Liver (tissue), 9 donors: ENCODE measurements around the gene TAF4. TPM values are rescaled to one million over a fixed set of nuclear protein-coding genes. Genes with fewer than 3 reads are reported as not detected.
"Not testable (repeated sequence)": the region's sequence is repeated elsewhere in the genome, so short reads cannot be mapped to it uniquely, and the experiment has no call there.

ENCODE experiments used
- DNase-seq: peaks from one replicate; pipeline ENCODE4 v3.0.0-alpha.2; 2017; ENCODE audit warnings: low spot score
- H3K27ac ChIP-seq, 2 donors: one replicate each; pipeline ENCODE4 v1.7.0; 2013; ENCODE audit warnings: inconsistent platforms in 2 of 2, low read length in 2 of 2, control low read depth in 1 of 2, low read depth in 1 of 2, mild to moderate bottlenecking in 1 of 2
- H3K27me3 ChIP-seq, 4 donors: one replicate each; pipeline versions ENCODE4 v1.6.1 to v1.7.0; 2013; ENCODE audit warnings: low read length in 3 of 4, inconsistent platforms in 1 of 4, mild to moderate bottlenecking in 1 of 4, moderate library complexity in 1 of 4; ENCODE audit not compliant: control insufficient read depth in 4 of 4, insufficient read depth in 4 of 4
- H3K36me3 ChIP-seq, 4 donors: one replicate each; pipeline versions ENCODE4 v1.6.1 to v1.7.0; 2013; ENCODE audit warnings: low read length in 3 of 4, mild to moderate bottlenecking in 3 of 4, low read depth in 1 of 4, moderate library complexity in 1 of 4; ENCODE audit not compliant: control insufficient read depth in 4 of 4, insufficient read depth in 3 of 4
- H3K4me1 ChIP-seq, 4 donors: one replicate each; pipeline versions ENCODE4 v1.6.1 to v1.7.0; 2013; ENCODE audit warnings: low read length in 3 of 4, mild to moderate bottlenecking in 3 of 4, moderate library complexity in 1 of 4; ENCODE audit not compliant: control insufficient read depth in 4 of 4, insufficient read depth in 4 of 4
- H3K4me3 ChIP-seq, 3 donors: one replicate each; pipeline versions ENCODE4 v1.6.1 to v1.7.0; 2013; ENCODE audit warnings: low read length in 3 of 3, control low read depth in 1 of 3, low read depth in 1 of 3, mild to moderate bottlenecking in 1 of 3
- H3K9ac ChIP-seq, 2 donors: one replicate each; pipeline ENCODE4 v1.7.0; 2013; ENCODE audit warnings: low read length in 2 of 2, mild to moderate bottlenecking in 2 of 2, moderate library complexity in 2 of 2, control low read depth in 1 of 2, low read depth in 1 of 2
- H3K9me3 ChIP-seq, 4 donors: one replicate each; pipeline versions ENCODE4 v1.6.1 to v1.7.0; 2013; ENCODE audit warnings: low read length in 3 of 4; ENCODE audit not compliant: control insufficient read depth in 4 of 4
- EGR1 ChIP-seq, 2 donors: IDR thresholded peaks; 2 replicates each; pipeline ENCODE4 v1.6.1; 2016 to 2018; ENCODE audit warnings: antibody characterized with exemption in 2 of 2, low read depth in 2 of 2
- FOXA2 ChIP-seq: IDR thresholded peaks from 2 replicates; pipeline ENCODE4 v1.6.1; 2016; ENCODE audit warnings: antibody characterized with exemption
- GABPA ChIP-seq, 2 donors: IDR thresholded peaks in 1 of 2; conservative IDR thresholded peaks in 1 of 2; 2 replicates each; pipeline ENCODE4 v1.6.1; 2016; ENCODE audit warnings: antibody characterized with exemption in 2 of 2, mild to moderate bottlenecking in 1 of 2, moderate library complexity in 1 of 2
- HNF4G ChIP-seq: IDR thresholded peaks from 2 replicates; pipeline ENCODE4 v1.6.1; 2016; ENCODE audit warnings: antibody characterized with exemption
- RAD21 ChIP-seq, 2 donors: IDR thresholded peaks; 2 replicates each; pipeline ENCODE4 v1.6.1; 2016; ENCODE audit warnings: antibody characterized with exemption in 2 of 2, mild to moderate bottlenecking in 2 of 2
- ZBTB33 ChIP-seq: IDR thresholded peaks from 2 replicates; pipeline ENCODE4 v1.6.1; 2016; ENCODE audit warnings: antibody characterized with exemption
- WGBS: extraction: QIAGEN DNeasy Blood & Tissue Kit; methylation state at CpG from one replicate; pipeline ENCODE4 v1.1.7; 2013; 5-methylcytosine and 5-hydroxymethylcytosine counted together
- polyA plus RNA-seq, 2 donors: library from polyadenylated mRNA; stranded (reverse) in 1 of 2; unstranded in 1 of 2; fragments of 200-250 nt in 1 of 2; fragments of >200 nt in 1 of 2; fragmentation: Nextera tagmentation in 1 of 2; extraction: Ambion mirVana in 1 of 2; gene quantifications; one replicate each; pipeline versions ENCODE4 v1.2.1 to v1.2.3, GENCODE V29; 2013 to 2015
- total RNA-seq, 2 donors: library from RNA; depleted of rRNA; stranded (reverse); fragments of >200 nt; gene quantifications; one replicate each; pipeline ENCODE4 v1.2.3, GENCODE V29; 2014
- TF ChIP-seq, protein P1 (sequence below): fragments of 150-350 bp; IDR thresholded peaks from 2 replicates; pipeline ENCODE4 v1.5.1; 2017; ENCODE audit warnings: improper control_type of control experiment, low read depth, low read length; ENCODE audit not compliant: missing input control
- TF ChIP-seq, protein P2 (sequence below): IDR thresholded peaks from 2 replicates; pipeline ENCODE4 v1.6.1; 2016; ENCODE audit warnings: antibody characterized with exemption
- donor health status: healthy.
- donor health status: healthy.
- donor health status: healthy.
- donor health status: healthy.
- donor health status: healthy.

Gene TAF4
- total and polyA plus RNA-seq, 4 donors, result 2.0 to 11.8 (median 5.6) TPM

DNA sequence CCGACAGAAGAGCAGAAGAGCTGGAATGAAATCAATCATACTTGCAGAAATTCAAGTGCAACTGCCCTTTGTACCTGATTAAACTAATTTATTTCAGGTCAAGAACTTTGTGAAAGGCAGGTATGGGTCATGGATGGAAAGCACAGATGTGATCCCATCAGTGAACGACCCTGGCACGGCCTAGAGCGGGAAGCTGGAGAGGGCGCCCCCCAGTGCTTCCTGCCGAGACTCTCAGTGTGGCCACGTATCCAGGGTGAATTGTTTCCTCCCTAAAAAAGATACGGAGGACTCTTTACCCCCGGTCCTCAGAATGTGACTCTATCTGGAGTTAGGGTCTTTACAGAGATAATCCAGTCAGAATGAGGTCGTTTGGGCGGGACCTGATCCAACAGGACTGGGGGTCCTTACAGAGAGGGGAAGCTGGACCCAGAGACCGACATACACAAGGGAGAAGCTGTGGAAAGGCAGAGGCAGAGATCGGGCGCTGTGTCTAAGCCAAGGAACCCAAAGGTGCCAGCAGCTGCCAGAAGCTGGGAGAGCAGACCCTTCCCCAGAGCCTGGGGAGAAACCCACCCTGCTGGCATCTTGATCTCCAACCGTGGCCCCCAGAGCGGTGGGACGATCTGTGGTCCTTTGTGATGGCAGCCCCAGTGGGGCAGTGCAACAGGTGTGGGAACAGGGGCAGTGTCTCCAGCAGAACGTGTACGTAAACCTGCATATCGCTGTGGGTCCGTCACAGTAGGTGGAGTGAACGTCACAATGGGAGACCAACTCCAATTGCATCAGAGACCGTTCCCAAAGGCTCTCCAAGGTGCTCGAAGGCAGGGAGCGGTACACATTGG lies 91.9 kb downstream of the TAF4 start:
- no peak overlapping the region for H3K27ac ChIP-seq
- no peak for TF ChIP-seq RAD21 (IDR thresholded peaks at IDR 0.05)
- TF ChIP-seq HNF4G, result no peak
- TF ChIP-seq ZBTB33, result no peak
- TF ChIP-seq, protein P1, sequence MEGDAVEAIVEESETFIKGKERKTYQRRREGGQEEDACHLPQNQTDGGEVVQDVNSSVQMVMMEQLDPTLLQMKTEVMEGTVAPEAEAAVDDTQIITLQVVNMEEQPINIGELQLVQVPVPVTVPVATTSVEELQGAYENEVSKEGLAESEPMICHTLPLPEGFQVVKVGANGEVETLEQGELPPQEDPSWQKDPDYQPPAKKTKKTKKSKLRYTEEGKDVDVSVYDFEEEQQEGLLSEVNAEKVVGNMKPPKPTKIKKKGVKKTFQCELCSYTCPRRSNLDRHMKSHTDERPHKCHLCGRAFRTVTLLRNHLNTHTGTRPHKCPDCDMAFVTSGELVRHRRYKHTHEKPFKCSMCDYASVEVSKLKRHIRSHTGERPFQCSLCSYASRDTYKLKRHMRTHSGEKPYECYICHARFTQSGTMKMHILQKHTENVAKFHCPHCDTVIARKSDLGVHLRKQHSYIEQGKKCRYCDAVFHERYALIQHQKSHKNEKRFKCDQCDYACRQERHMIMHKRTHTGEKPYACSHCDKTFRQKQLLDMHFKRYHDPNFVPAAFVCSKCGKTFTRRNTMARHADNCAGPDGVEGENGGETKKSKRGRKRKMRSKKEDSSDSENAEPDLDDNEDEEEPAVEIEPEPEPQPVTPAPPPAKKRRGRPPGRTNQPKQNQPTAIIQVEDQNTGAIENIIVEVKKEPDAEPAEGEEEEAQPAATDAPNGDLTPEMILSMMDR, result no peak
- no peak for TF ChIP-seq GABPA (IDR thresholded peaks at IDR 0.05 in 1 of 2, conservative IDR thresholded peaks at IDR 0.05 in 1 of 2)
- no peak overlapping the region for H3K4me3 ChIP-seq
- no peaks in the 10 kb centered on the region for H3K4me1 ChIP-seq
- WGBS, result 98% methylated on average over 25 of the region's 25 CpGs
- no peak overlapping the region for H3K9ac ChIP-seq
- H3K9me3 ChIP-seq, result peaks cover 0 to 2% (median 0%) of the 10 kb centered on the region in 4 donors
- no peaks in the 10 kb centered on the region for H3K27me3 ChIP-seq
- DNase-seq, result no peak
- H3K36me3 ChIP-seq, result peaks cover 11 to 38% (median 24%) of the 10 kb centered on the region in 4 donors

DNA sequence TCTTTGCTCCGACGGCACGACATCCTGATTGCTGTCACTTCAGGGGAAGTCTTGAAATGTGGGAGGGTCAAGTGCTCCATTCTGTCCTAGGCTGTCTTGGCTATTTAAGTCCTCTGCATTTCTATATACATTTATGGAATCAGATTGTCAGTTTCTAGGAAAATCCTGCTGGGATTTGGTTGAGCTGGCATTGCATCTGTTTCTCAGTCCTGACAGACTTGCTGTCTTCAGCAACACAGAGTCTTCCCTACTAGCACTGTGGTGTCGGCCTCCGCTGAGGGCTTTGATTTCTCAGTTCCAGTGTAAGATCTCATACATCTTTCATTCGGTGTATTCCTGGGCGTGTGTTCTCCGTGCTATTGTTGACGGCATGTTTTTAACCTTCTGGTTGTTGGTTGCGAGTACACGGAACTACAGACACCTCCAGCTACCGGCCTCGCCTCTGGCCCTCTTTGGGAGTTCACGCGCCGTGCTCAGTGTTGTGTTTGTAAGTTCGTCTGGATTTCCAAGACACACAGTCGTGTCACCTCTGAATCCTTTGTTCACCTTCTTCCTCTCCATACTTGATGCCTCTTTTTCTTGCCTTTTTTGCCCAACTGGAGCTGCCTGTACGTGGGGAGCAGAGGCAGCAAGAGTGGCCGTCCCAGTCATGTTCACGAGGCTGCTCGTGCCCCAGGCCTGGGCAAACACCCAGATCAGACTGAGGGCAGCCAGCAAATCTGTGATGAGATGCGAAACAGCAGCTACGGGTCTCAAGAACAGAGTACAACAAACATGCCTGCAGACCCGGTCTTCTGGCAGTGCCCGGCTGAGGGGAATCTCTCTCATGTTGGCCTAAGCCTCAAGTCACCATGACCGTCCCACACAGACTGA lies 92.8 kb downstream of the TAF4 start:
- 95% methylated on average over 27 of the region's 27 CpGs for WGBS

GRCh38 chr20:61971595-61971994 lies 94.1 kb downstream of the TAF4 start:
- H3K9ac ChIP-seq, H3K9me3 ChIP-seq, H3K4me1 ChIP-seq, H3K27me3 ChIP-seq, DNase-seq, H3K27ac ChIP-seq, H3K4me3 ChIP-seq: not testable (repeated sequence)
- peaks cover 10 to 32% (median 24%) of the 10 kb centered on the region in 4 donors for H3K36me3 ChIP-seq
- 99% methylated on average over 12 of the region's 13 CpGs for WGBS

More for the DNA sequence above, 92.8 kb downstream of the TAF4 start:
- H3K36me3 ChIP-seq, result peaks cover 11 to 38% (median 24%) of the 10 kb centered on the region in 4 donors
- H3K27ac ChIP-seq, result no peak overlapping the region
- H3K9ac ChIP-seq, result no peak overlapping the region
- H3K4me3 ChIP-seq, result no peak overlapping the region
- TF ChIP-seq, protein P2, sequence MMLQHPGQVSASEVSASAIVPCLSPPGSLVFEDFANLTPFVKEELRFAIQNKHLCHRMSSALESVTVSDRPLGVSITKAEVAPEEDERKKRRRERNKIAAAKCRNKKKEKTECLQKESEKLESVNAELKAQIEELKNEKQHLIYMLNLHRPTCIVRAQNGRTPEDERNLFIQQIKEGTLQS, result no peak
- TF ChIP-seq EGR1 (IDR thresholded peaks at IDR 0.05; ENCODE audit: low read depth in 2 of 2) (no peak), FOXA2 (no peak)
- peaks cover 0 to 2% (median 0%) of the 10 kb centered on the region in 4 donors for H3K9me3 ChIP-seq
- no peaks in the 10 kb centered on the region for H3K27me3 ChIP-seq
- no peak for DNase-seq
- no peaks in the 10 kb centered on the region for H3K4me1 ChIP-seq
